Measurements from ENCODE around the gene ID1.

- no peak for TF ChIP-seq CTCF (conservative IDR thresholded peaks at IDR 0.05; ENCODE audit: low read depth in 2 of 2)
- no peak for TF ChIP-seq CREB1 (CRISPR knock-in tag; IDR thresholded peaks at IDR 0.05; ENCODE audit: low read depth)
- no peak for TF ChIP-seq EZH2 (IDR thresholded peaks at IDR 0.05; ENCODE audit: low read depth, unreplicated experiment)
- no peak for TF ChIP-seq REST (IDR thresholded peaks at IDR 0.05; ENCODE audit: unreplicated experiment)
- TF ChIP-seq JUNB (IDR thresholded peaks at IDR 0.05; ENCODE audit: unreplicated experiment), result no peak
- TF ChIP-seq POLR2AphosphoS5 (IDR thresholded peaks at IDR 0.05; ENCODE audit: low read depth), result no peak
- no peak for TF ChIP-seq ZNF331 (CRISPR knock-in tag; IDR thresholded peaks at IDR 0.05; ENCODE audit: low read depth)
- no peak for TF ChIP-seq EZH2phosphoT487 (IDR thresholded peaks at IDR 0.05; ENCODE audit: unreplicated experiment)
- TF ChIP-seq ZNF114 (CRISPR knock-in tag; IDR thresholded peaks at IDR 0.05), result no peak
- TF ChIP-seq STAT1 (IDR thresholded peaks at IDR 0.05; ENCODE audit: unreplicated experiment), result no peak
- no peak for TF ChIP-seq ETS1 (IDR thresholded peaks at IDR 0.05)
- TF ChIP-seq NANOG (IDR thresholded peaks at IDR 0.05; ENCODE audit: borderline replicate concordance), result no peak
Observed at GRCh38 chr20:31633339-31633914, 28.3 kb downstream of the ID1 start.
